ENCODE results near the gene SPATS2L. TPM values are rescaled to one million over a fixed set of nuclear protein-coding genes. Genes with fewer than 3 reads are reported as not detected.

The SPATS2L gene
- total and polyA plus RNA-seq, 7 experiments from 2014 or later: 1.1 to 51.9 (median 2.9) TPM

- no peak overlapping the region for H3K4me3 Mint-ChIP-seq
- peaks cover 0 to 10% (median 0%) of the 10 kb centered on the region in 5 donors for H3K36me3 Mint-ChIP-seq
- H3K4me1 ChIP-seq (ENCODE audit: control insufficient read depth in 2 of 2, insufficient read depth in 2 of 2, low read length in 2 of 2): no peaks in the 10 kb centered on the region
Observed at GRCh38 chr2:200356857-200357384, 50.4 kb downstream of the SPATS2L start.

GRCh38 chr2:200357845-200358244 lies 51.4 kb downstream of the SPATS2L start:
- Mint-ChIP-seq H3K27ac (no peak overlapping the region), H3K9me3 (no peaks in the 10 kb centered on the region), H3K4me1 (no peaks in the 10 kb centered on the region), H3K27me3 (no peaks in the 10 kb centered on the region), H3K4me3 (no peak overlapping the region), H3K36me3 (peaks cover 0 to 10% (median 0%) of the 10 kb centered on the region in 5 donors)
- ATAC-seq (no peak), DNase-seq (no peak)
- Histone ChIP-seq H3K4me3 (ENCODE audit: low read length) (no peak overlapping the region), H3K9me3 (ENCODE audit: control insufficient read depth in 2 of 3, low read length in 3 of 3) (no peaks in the 10 kb centered on the region), H3K36me3 (ENCODE audit: control insufficient read depth in 2 of 3, insufficient read depth in 3 of 3, low read length in 3 of 3) (no peaks in the 10 kb centered on the region), H3K27ac (ENCODE audit: low read depth, low read length) (no peak overlapping the region), H3K4me1 (ENCODE audit: control insufficient read depth in 2 of 2, insufficient read depth in 2 of 2, low read length in 2 of 2) (no peaks in the 10 kb centered on the region), H3K27me3 (ENCODE audit: control insufficient read depth in 2 of 2, insufficient read depth in 2 of 2, low read length in 2 of 2) (no peaks in the 10 kb centered on the region)
- POLR2A ChIA-PET: no interaction called here
- CTCF ChIA-PET: no interaction called here
- intact Hi-C loops (cut with micrococcal nuclease): no loop called here

More at GRCh38 chr2:200356857-200357384, 50.4 kb downstream of the SPATS2L start:
- ChIA-PET POLR2A (no interaction called here), CTCF (no interaction called here)
- ATAC-seq (no peak), DNase-seq (no peak)
- Mint-ChIP-seq H3K27me3 (no peaks in the 10 kb centered on the region), H3K9me3 (no peaks in the 10 kb centered on the region), H3K27ac (no peak overlapping the region), H3K4me1 (peaks cover 0 to 2% (median 0%) of the 10 kb centered on the region in 7 donors)
- Histone ChIP-seq H3K4me3 (ENCODE audit: low read length) (no peak overlapping the region), H3K27me3 (ENCODE audit: control insufficient read depth in 2 of 2, insufficient read depth in 2 of 2, low read length in 2 of 2) (no peaks in the 10 kb centered on the region), H3K9me3 (ENCODE audit: control insufficient read depth in 2 of 3, low read length in 3 of 3) (no peaks in the 10 kb centered on the region), H3K27ac (ENCODE audit: low read depth, low read length) (no peak overlapping the region), H3K36me3 (ENCODE audit: control insufficient read depth in 2 of 3, insufficient read depth in 3 of 3, low read length in 3 of 3) (no peaks in the 10 kb centered on the region)
- intact Hi-C loops (cut with micrococcal nuclease): no loop called here

- intact Hi-C loops (cut with micrococcal nuclease): no loop called here
Observed at GRCh38 chr2:200359552-200359951, 53.1 kb downstream of the SPATS2L start.

GRCh38 chr2:200360364-200360763 lies 53.9 kb downstream of the SPATS2L start:
- Mint-ChIP-seq H3K9me3 (no peaks in the 10 kb centered on the region), H3K4me1 (no peaks in the 10 kb centered on the region), H3K27me3 (no peaks in the 10 kb centered on the region), H3K4me3 (no peak overlapping the region), H3K36me3 (peaks cover 0 to 6% (median 0%) of the 10 kb centered on the region in 5 donors), H3K27ac (no peak overlapping the region)
- Histone ChIP-seq H3K4me3 (ENCODE audit: low read length) (no peak overlapping the region), H3K27ac (ENCODE audit: low read depth, low read length) (no peak overlapping the region), H3K4me1 (ENCODE audit: control insufficient read depth in 2 of 2, insufficient read depth in 2 of 2, low read length in 2 of 2) (no peaks in the 10 kb centered on the region), H3K9me3 (ENCODE audit: control insufficient read depth in 2 of 3, low read length in 3 of 3) (no peaks in the 10 kb centered on the region), H3K36me3 (ENCODE audit: control insufficient read depth in 2 of 3, insufficient read depth in 3 of 3, low read length in 3 of 3) (no peaks in the 10 kb centered on the region), H3K27me3 (ENCODE audit: control insufficient read depth in 2 of 2, insufficient read depth in 2 of 2, low read length in 2 of 2) (no peaks in the 10 kb centered on the region)
- ChIA-PET CTCF (interaction anchor here (1.2 kb wide), 1 partner anchor 17 kb away, joined by 3 read pairs; no protein-coding TSS in a partner anchor), POLR2A (no interaction called here)
- no peak for DNase-seq
- no peak for ATAC-seq
- intact Hi-C loops (cut with micrococcal nuclease): no loop called here

More at GRCh38 chr2:200359552-200359951, 53.1 kb downstream of the SPATS2L start:
- Histone ChIP-seq H3K36me3 (ENCODE audit: control insufficient read depth in 2 of 3, insufficient read depth in 3 of 3, low read length in 3 of 3) (no peaks in the 10 kb centered on the region), H3K4me3 (ENCODE audit: low read length) (no peak overlapping the region), H3K27me3 (ENCODE audit: control insufficient read depth in 2 of 2, insufficient read depth in 2 of 2, low read length in 2 of 2) (no peaks in the 10 kb centered on the region), H3K27ac (ENCODE audit: low read depth, low read length) (no peak overlapping the region), H3K9me3 (ENCODE audit: control insufficient read depth in 2 of 3, low read length in 3 of 3) (no peaks in the 10 kb centered on the region), H3K4me1 (ENCODE audit: control insufficient read depth in 2 of 2, insufficient read depth in 2 of 2, low read length in 2 of 2) (no peaks in the 10 kb centered on the region)
- ATAC-seq (no peak), DNase-seq (no peak)
- Mint-ChIP-seq H3K9me3 (no peaks in the 10 kb centered on the region), H3K4me3 (no peak overlapping the region), H3K27me3 (no peaks in the 10 kb centered on the region), H3K4me1 (no peaks in the 10 kb centered on the region), H3K36me3 (peaks cover 0 to 6% (median 0%) of the 10 kb centered on the region in 5 donors), H3K27ac (no peak overlapping the region)
- CTCF ChIA-PET: interaction anchor here (1.2 kb wide), 1 partner anchor 18 kb away, joined by 3 read pairs; no protein-coding TSS in a partner anchor
- POLR2A ChIA-PET: interaction anchor here (0.6 kb wide), 1 partner anchor 10 kb away, joined by 3 read pairs; no protein-coding TSS in a partner anchor

- Histone ChIP-seq H3K4me1 (ENCODE audit: control insufficient read depth in 2 of 2, insufficient read depth in 2 of 2, low read length in 2 of 2) (no peaks in the 10 kb centered on the region), H3K9me3 (ENCODE audit: control insufficient read depth in 2 of 3, low read length in 3 of 3) (no peaks in the 10 kb centered on the region), H3K27ac (ENCODE audit: low read depth, low read length) (no peak overlapping the region), H3K4me3 (ENCODE audit: low read length) (no peak overlapping the region), H3K27me3 (ENCODE audit: control insufficient read depth in 2 of 2, insufficient read depth in 2 of 2, low read length in 2 of 2) (no peaks in the 10 kb centered on the region), H3K36me3 (ENCODE audit: control insufficient read depth in 2 of 3, insufficient read depth in 3 of 3, low read length in 3 of 3) (no peaks in the 10 kb centered on the region)
- no peak for ATAC-seq
- intact Hi-C loops (cut with micrococcal nuclease): no loop called here
- peaks cover 0 to 7% (median 4%) of the 10 kb centered on the region in 5 donors for H3K27me3 Mint-ChIP-seq
- no peak overlapping the region for H3K27ac Mint-ChIP-seq
- H3K9me3 Mint-ChIP-seq: no peaks in the 10 kb centered on the region
- peaks cover 0 to 8% (median 0%) of the 10 kb centered on the region in 5 donors for H3K36me3 Mint-ChIP-seq
- CTCF ChIA-PET: no interaction called here
- no peak overlapping the region for H3K4me3 Mint-ChIP-seq
- H3K4me1 Mint-ChIP-seq: no peaks in the 10 kb centered on the region
- no peak for DNase-seq
- POLR2A ChIA-PET: no interaction called here
Observed at GRCh38 chr2:200362202-200362917, 55.9 kb downstream of the SPATS2L start.

- peaks cover 0 to 10% (median 4%) of the 10 kb centered on the region in 5 donors for H3K27me3 Mint-ChIP-seq
- H3K36me3 Mint-ChIP-seq: peaks cover 0 to 10% (median 0%) of the 10 kb centered on the region in 5 donors
- Histone ChIP-seq H3K36me3 (ENCODE audit: control insufficient read depth in 2 of 3, insufficient read depth in 3 of 3, low read length in 3 of 3) (no peaks in the 10 kb centered on the region), H3K27ac (ENCODE audit: low read depth, low read length) (no peak overlapping the region), H3K9me3 (ENCODE audit: control insufficient read depth in 2 of 3, low read length in 3 of 3) (no peaks in the 10 kb centered on the region), H3K4me1 (ENCODE audit: control insufficient read depth in 2 of 2, insufficient read depth in 2 of 2, low read length in 2 of 2) (no peaks in the 10 kb centered on the region), H3K4me3 (ENCODE audit: low read length) (no peak overlapping the region), H3K27me3 (ENCODE audit: control insufficient read depth in 2 of 2, insufficient read depth in 2 of 2, low read length in 2 of 2) (no peaks in the 10 kb centered on the region)
- H3K4me1 Mint-ChIP-seq: no peaks in the 10 kb centered on the region
- intact Hi-C loops (cut with micrococcal nuclease): no loop called here
- H3K27ac Mint-ChIP-seq: no peak overlapping the region
- CTCF ChIA-PET: no interaction called here
- POLR2A ChIA-PET: no interaction called here
- ATAC-seq: no peak
- H3K4me3 Mint-ChIP-seq: no peak overlapping the region
- DNase-seq: no peak
- H3K9me3 Mint-ChIP-seq: no peaks in the 10 kb centered on the region
Observed at GRCh38 chr2:200363279-200363678, 56.8 kb downstream of the SPATS2L start.

- Histone ChIP-seq H3K27ac (ENCODE audit: low read depth, low read length) (no peak overlapping the region), H3K4me1 (ENCODE audit: control insufficient read depth in 2 of 2, insufficient read depth in 2 of 2, low read length in 2 of 2) (no peaks in the 10 kb centered on the region), H3K27me3 (ENCODE audit: control insufficient read depth in 2 of 2, insufficient read depth in 2 of 2, low read length in 2 of 2) (no peaks in the 10 kb centered on the region), H3K9me3 (ENCODE audit: control insufficient read depth in 2 of 3, low read length in 3 of 3) (no peaks in the 10 kb centered on the region), H3K36me3 (ENCODE audit: control insufficient read depth in 2 of 3, insufficient read depth in 3 of 3, low read length in 3 of 3) (no peaks in the 10 kb centered on the region), H3K4me3 (ENCODE audit: low read length) (no peak overlapping the region)
- intact Hi-C loops (cut with micrococcal nuclease): no loop called here
- H3K9me3 Mint-ChIP-seq: no peaks in the 10 kb centered on the region
- no peaks in the 10 kb centered on the region for H3K4me1 Mint-ChIP-seq
- DNase-seq (no peak), ATAC-seq (no peak)
- peaks cover 0 to 10% (median 4%) of the 10 kb centered on the region in 5 donors for H3K27me3 Mint-ChIP-seq
- H3K36me3 Mint-ChIP-seq: peaks cover 0 to 8% (median 0%) of the 10 kb centered on the region in 5 donors
- POLR2A ChIA-PET: no interaction called here
- H3K27ac Mint-ChIP-seq: no peak overlapping the region
- no peak overlapping the region for H3K4me3 Mint-ChIP-seq
- CTCF ChIA-PET: no interaction called here
Observed at GRCh38 chr2:200364142-200364541, 57.6 kb downstream of the SPATS2L start.

Data from naive thymus-derived CD4-positive, alpha-beta T cell (primary cell).